Loucy (cell line): ENCODE measurements around the gene SCN4A.

Source experiments
- H2AFZ ChIP-seq: fragments of 200-600 bp; sonication (generic); 2 replicates; pipeline ENCODE4 v1.6.0; 2016; ENCODE audit warnings: antibody characterized with exemption, mild to moderate bottlenecking, low read length, moderate library complexity
- H3F3A ChIP-seq: fragments of 200-600 bp; 2 replicates; pipeline ENCODE4 v1.6.0; 2016; ENCODE audit warnings: antibody characterized with exemption, low read depth, mild to moderate bottlenecking
- H3K27me3 ChIP-seq: fragments of 200-600 bp; sonication (generic); 2 replicates; pipeline ENCODE4 v1.6.1; 2014; ENCODE audit warnings: low read length, mild to moderate bottlenecking; ENCODE audit not compliant: insufficient read depth, poor library complexity, severe bottlenecking
- H3K36me3 ChIP-seq: fragments of 200-600 bp; sonication (generic); 2 replicates; pipeline ENCODE4 v1.6.1; 2016; ENCODE audit warnings: low read length; ENCODE audit not compliant: insufficient read depth
- H3K4me1 ChIP-seq: fragments of 200-600 bp; sonication (generic); 2 replicates; pipeline ENCODE4 v1.5.1; 2014; ENCODE audit warnings: low read length, mild to moderate bottlenecking; ENCODE audit not compliant: insufficient read depth, poor library complexity, severe bottlenecking
- H3K4me2 ChIP-seq: fragments of 200-600 bp; sonication (generic); 2 replicates; pipeline ENCODE4 v1.6.0; 2014; ENCODE audit warnings: antibody characterized with exemption, low read length, low read depth, mild to moderate bottlenecking; ENCODE audit not compliant: poor library complexity, severe bottlenecking
- H3K4me3 ChIP-seq: fragments of 200-600 bp; sonication (generic); 2 replicates; pipeline ENCODE4 v1.5.1; 2014; ENCODE audit warnings: low read length, mild to moderate bottlenecking, mixed read lengths; ENCODE audit not compliant: poor library complexity, severe bottlenecking
- H3K79me2 ChIP-seq: fragments of 200-600 bp; sonication (generic); 2 replicates; pipeline ENCODE4 v1.6.1; 2014; ENCODE audit warnings: low read length; ENCODE audit not compliant: insufficient read depth
- H3K9ac ChIP-seq: fragments of 200-600 bp; sonication (generic); 2 replicates; pipeline ENCODE4 v1.6.0; 2014; ENCODE audit warnings: mild to moderate bottlenecking, low read depth, low read length, moderate library complexity; ENCODE audit not compliant: poor library complexity, severe bottlenecking
- H3K9me2 ChIP-seq: fragments of 200-600 bp; sonication (generic); replicated peaks from 2 replicates; pipeline ENCODE4 v1.6.1; 2016; ENCODE audit warnings: low read depth, low read length, mixed read lengths
- H3K9me3 ChIP-seq: fragments of 200-600 bp; sonication (generic); 2 replicates; pipeline ENCODE4 v1.6.1; 2014; ENCODE audit warnings: mild to moderate bottlenecking, antibody characterized with exemption, low read length, low read depth; ENCODE audit not compliant: insufficient read depth
- H4K20me1 ChIP-seq: fragments of 200-600 bp; sonication (generic); 2 replicates; pipeline ENCODE4 v1.6.0; 2014; ENCODE audit warnings: antibody characterized with exemption, low read length, mild to moderate bottlenecking; ENCODE audit not compliant: insufficient read depth, poor library complexity, severe bottlenecking
- EZH2phosphoT487 ChIP-seq: fragments of 200-600 bp; IDR thresholded peaks from 2 replicates; pipeline ENCODE4 v1.6.1; 2018; ENCODE audit warnings: antibody characterized with exemption, mild to moderate bottlenecking, moderate library complexity, borderline replicate concordance
- TF ChIP-seq, protein P1 (sequence below): fragments of 200-600 bp; sonication (generic); conservative IDR thresholded peaks from 2 replicates; pipeline ENCODE4 v1.5.1; 2014; ENCODE audit warnings: mild to moderate bottlenecking, antibody characterized with exemption, low read length

SCN4A gene

DNA sequence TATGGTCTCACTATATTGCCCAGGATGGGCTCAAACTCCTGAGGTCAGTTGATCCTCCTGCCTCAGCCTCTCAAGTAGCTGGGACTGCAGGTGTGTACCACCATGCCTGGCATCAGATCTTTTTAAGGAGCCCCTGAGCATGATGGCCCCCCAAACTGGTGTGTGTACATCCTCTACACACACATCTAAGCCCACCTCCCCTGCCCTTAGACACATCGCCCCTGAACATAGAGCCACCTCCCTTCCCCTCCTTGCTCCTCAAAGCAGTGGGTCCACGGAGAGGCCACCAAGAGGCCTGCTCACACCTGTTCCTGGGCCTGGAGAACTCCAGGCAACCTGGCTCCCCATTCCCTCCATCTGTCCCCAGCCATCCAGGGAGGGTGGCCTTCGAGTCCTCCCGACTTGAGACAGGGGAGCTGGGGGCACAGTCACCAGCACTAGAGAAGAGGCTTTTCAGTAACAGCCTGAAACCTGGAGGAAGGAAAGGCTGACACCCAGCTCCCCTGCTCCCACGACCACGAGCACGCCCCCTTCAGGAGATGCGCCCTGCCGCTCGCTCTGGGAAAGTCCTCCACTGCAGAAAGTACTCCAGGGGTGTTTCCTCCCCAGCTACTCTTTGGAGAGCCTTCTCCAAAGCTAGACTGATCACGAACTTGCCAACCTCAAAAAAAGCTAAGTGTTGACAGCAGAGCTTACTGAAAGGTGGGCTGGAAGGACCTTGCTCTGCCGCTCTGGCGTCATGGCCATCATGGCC, 12.8 kb upstream of the SCN4A start:
- peak overlapping the region; percentile 66 for H3K9ac ChIP-seq
- no peaks in the 10 kb centered on the region for H4K20me1 ChIP-seq
- no peak for TF ChIP-seq EZH2phosphoT487
- TF ChIP-seq, protein P1, sequence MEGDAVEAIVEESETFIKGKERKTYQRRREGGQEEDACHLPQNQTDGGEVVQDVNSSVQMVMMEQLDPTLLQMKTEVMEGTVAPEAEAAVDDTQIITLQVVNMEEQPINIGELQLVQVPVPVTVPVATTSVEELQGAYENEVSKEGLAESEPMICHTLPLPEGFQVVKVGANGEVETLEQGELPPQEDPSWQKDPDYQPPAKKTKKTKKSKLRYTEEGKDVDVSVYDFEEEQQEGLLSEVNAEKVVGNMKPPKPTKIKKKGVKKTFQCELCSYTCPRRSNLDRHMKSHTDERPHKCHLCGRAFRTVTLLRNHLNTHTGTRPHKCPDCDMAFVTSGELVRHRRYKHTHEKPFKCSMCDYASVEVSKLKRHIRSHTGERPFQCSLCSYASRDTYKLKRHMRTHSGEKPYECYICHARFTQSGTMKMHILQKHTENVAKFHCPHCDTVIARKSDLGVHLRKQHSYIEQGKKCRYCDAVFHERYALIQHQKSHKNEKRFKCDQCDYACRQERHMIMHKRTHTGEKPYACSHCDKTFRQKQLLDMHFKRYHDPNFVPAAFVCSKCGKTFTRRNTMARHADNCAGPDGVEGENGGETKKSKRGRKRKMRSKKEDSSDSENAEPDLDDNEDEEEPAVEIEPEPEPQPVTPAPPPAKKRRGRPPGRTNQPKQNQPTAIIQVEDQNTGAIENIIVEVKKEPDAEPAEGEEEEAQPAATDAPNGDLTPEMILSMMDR, result peak; percentile 39
- H3K79me2 ChIP-seq, result no peaks in the 10 kb centered on the region
- no peaks in the 10 kb centered on the region for H3K36me3 ChIP-seq
- H3K27me3 ChIP-seq, result no peaks in the 10 kb centered on the region
- H2AFZ ChIP-seq, result no peak overlapping the region
- no peaks in the 10 kb centered on the region for H3F3A ChIP-seq
- H3K9me3 ChIP-seq, result peaks cover 7% of the 10 kb centered on the region; the same call in 1 of the 2 replicates
- peak overlapping the region; percentile 16 for H3K4me3 ChIP-seq
- H3K9me2 ChIP-seq, result no peaks in the 10 kb centered on the region
- H3K4me2 ChIP-seq, result peak overlapping the region; percentile 69
- H3K4me1 ChIP-seq, result peaks cover 51% of the 10 kb centered on the region

DNA sequence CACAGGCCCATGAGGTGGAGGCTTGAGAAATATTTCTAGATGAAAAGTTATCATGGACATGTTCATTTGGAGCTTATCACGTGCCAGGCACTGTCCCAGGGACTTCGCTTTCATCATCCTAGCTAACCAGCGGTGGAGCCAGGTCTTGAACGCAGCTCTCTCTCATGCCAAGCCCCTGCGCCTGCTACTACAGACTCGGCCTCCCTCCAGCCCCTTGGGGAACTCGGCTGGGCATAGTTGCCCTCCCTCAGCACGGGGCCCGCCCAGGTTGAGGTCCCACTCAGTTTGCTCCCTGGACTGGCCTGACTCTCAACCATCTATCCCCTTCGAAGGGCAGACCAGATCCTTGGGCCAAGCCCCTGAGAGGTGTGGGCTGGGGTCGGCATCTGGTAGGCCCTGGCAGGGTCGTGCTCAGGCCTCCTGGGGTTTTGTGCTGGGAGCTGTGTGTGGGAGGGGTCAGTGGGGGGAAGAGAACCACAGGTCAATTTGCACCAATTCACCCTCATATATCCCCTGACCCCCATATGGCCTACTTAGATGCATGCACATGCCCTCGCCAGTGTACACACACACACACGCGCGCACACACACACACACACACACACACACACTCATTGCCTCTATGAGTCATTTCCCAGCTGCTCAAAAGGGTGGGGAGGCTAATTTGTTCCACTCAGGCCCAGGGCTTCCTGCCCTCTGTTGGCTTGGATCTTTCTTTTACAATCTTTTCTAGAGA, 12.1 kb upstream of the SCN4A start:
- peaks cover 7% of the 10 kb centered on the region; the same call in 1 of the 2 replicates for H3K9me3 ChIP-seq
- peak overlapping the region; percentile 66 for H3K9ac ChIP-seq
- H3K27me3 ChIP-seq, result no peaks in the 10 kb centered on the region
- no peaks in the 10 kb centered on the region for H3K36me3 ChIP-seq
- no peaks in the 10 kb centered on the region for H3K9me2 ChIP-seq
- no peak overlapping the region for H2AFZ ChIP-seq
- no peaks in the 10 kb centered on the region for H3F3A ChIP-seq
- H3K79me2 ChIP-seq, result no peaks in the 10 kb centered on the region
- peak overlapping the region; percentile 16 for H3K4me3 ChIP-seq
- peak overlapping the region; percentile 69 for H3K4me2 ChIP-seq
- H4K20me1 ChIP-seq, result no peaks in the 10 kb centered on the region
- TF ChIP-seq, protein P1, result no peak
- TF ChIP-seq EZH2phosphoT487, result no peak
- peaks cover 45% of the 10 kb centered on the region for H3K4me1 ChIP-seq

DNA sequence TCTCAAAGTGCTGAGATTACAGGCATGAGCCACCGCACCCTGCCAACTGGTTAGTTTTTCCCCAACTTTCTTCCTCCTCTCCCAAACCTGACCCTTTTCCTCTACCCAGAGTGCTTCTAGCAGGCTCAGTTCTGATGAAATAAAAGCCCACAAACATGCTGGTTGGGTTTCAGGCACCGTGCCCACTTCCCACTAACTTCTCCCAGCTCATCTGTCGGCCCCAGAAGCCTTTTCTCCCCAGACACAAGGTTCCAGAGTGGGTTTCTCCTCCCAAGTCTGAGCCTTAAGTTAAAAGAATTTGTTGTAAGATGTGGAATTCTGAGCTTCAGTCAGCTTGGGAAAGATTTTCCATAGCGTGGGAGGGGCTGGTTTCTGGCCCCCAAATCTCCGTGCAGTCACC, 11.5 kb upstream of the SCN4A start:
- Histone ChIP-seq H3K79me2 (no peaks in the 10 kb centered on the region), H3K9ac (peak overlapping the region; percentile 59), H3F3A (no peaks in the 10 kb centered on the region), H3K4me3 (no peak overlapping the region), H3K27me3 (no peaks in the 10 kb centered on the region), H3K4me2 (no peak overlapping the region), H3K9me3 (peaks cover 7% of the 10 kb centered on the region; the same call in 1 of the 2 replicates), H3K36me3 (no peaks in the 10 kb centered on the region), H2AFZ (no peak overlapping the region), H4K20me1 (no peaks in the 10 kb centered on the region), H3K9me2 (no peaks in the 10 kb centered on the region), H3K4me1 (peaks cover 45% of the 10 kb centered on the region)
- TF ChIP-seq EZH2phosphoT487, result no peak
- TF ChIP-seq, protein P1, result no peak
